GM12878 (cell line): Measurements from ENCODE around the gene PELO. TPM values are rescaled to one million over a fixed set of nuclear protein-coding genes. Genes with fewer than 3 reads are reported as not detected.

Experiments
- ATAC-seq: fragments of 200-7000 bp; cut with Tn5 transposase; 3 replicates; pipeline ENCODE4 v1.9.1; 2020; ENCODE audit warnings: mild to moderate bottlenecking, moderate library complexity
- BruUV-seq: library from RNA; stranded (reverse); fragments of 400-500 nt; replicated peaks from 2 replicates; lab custom pipeline; 2021; lab: Mats Ljungman, UMichigan
- CTCF ChIA-PET: fragments of 300-600 bp; sonication (Branson Sonifier 250); formaldehyde crosslinking; extraction: SDS; loops from one replicate; lab custom pipeline; 2021; ENCODE audit warnings: inconsistent platforms; lab: Yijun Ruan, JAX
- POLR2A ChIA-PET: fragments of 350-600 bp; formaldehyde crosslinking; extraction: SDS; loops from one replicate; lab custom pipeline; 2021; ENCODE audit warnings: inconsistent platforms; lab: Charles Lee
- RAD21 ChIA-PET: fragments of 300-600 bp; sonication (Branson Sonifier 250); formaldehyde crosslinking; loops from one replicate; lab custom pipeline; 2023; ENCODE audit warnings: antibody characterized with exemption; ENCODE audit not compliant: unreplicated experiment; lab: Charles Lee
- SMC1A ChIA-PET: fragments of 300-600 bp; sonication (Branson Sonifier 250); formaldehyde crosslinking; loops from one replicate; lab custom pipeline; 2023; ENCODE audit not compliant: unreplicated experiment, uncharacterized antibody; lab: Charles Lee
- DNase-seq: peaks from one replicate; pipeline ENCODE4 v3.0.0-alpha.2; 2011; ENCODE audit warnings: low read depth, low spot score
- FAIRE-seq: peaks from 3 replicates; lab custom pipeline; 2011; peaks lifted over from hg19 to GRCh38; lab: Jason Lieb, UNC
- H2AFZ ChIP-seq: 2 replicates; pipeline ENCODE4 v1.6.0; 2011; ENCODE audit warnings: low read depth, low read length, control low read depth; ENCODE audit not compliant: control insufficient read depth
- H3K27ac ChIP-seq: 2 replicates; pipeline ENCODE4 v1.5.1; 2011; ENCODE audit warnings: control low read depth; ENCODE audit not compliant: control insufficient read depth, insufficient read depth
- H3K27me3 ChIP-seq, 2 experiments: replicated peaks in 1 of 2; 2 replicates each; pipeline versions ENCODE4 v1.6.0 to v1.6.1; 2011; ENCODE audit warnings: low read length in 1 of 2; ENCODE audit not compliant: control insufficient read depth in 2 of 2, insufficient read depth in 2 of 2
- H3K36me3 ChIP-seq, 2 experiments: 2 replicates each; pipeline ENCODE4 v1.5.1; 2011; ENCODE audit warnings: low read length in 1 of 2; ENCODE audit not compliant: control insufficient read depth in 2 of 2, insufficient read depth in 2 of 2
- H3K4me1 ChIP-seq: 2 replicates; pipeline ENCODE4 v1.6.1; 2011; ENCODE audit warnings: mild to moderate bottlenecking, low read length, moderate library complexity, mixed read lengths; ENCODE audit not compliant: control insufficient read depth, insufficient read depth
- H3K4me2 ChIP-seq: 2 replicates; pipeline ENCODE4 v1.6.0; 2011; ENCODE audit warnings: control low read depth; ENCODE audit not compliant: control insufficient read depth, insufficient read depth
- H3K4me3 ChIP-seq: fragments of 200-600 bp; sonication (generic); 2 replicates; pipeline ENCODE4 v1.5.1; 2016
- H3K79me2 ChIP-seq: 2 replicates; pipeline ENCODE4 v1.6.0; 2011; ENCODE audit warnings: low read length; ENCODE audit not compliant: control insufficient read depth, insufficient read depth
- H3K9ac ChIP-seq: 2 replicates; pipeline ENCODE4 v1.8.0; 2011; ENCODE audit warnings: low read length, control low read depth, mixed read lengths; ENCODE audit not compliant: control insufficient read depth, insufficient read depth
- H3K9me3 ChIP-seq: replicated peaks from 3 replicates; pipeline ENCODE4 v1.5.1; 2011; ENCODE audit warnings: mild to moderate bottlenecking, low read length; ENCODE audit not compliant: control insufficient read depth, insufficient read depth
- H4K20me1 ChIP-seq: 2 replicates; pipeline ENCODE4 v1.6.0; 2011; ENCODE audit not compliant: control insufficient read depth, insufficient read depth
- CBFB ChIP-seq: IDR thresholded peaks from 2 replicates; pipeline ENCODE4 v1.6.1; 2016; ENCODE audit warnings: antibody characterized with exemption, low read depth
- CBX5 ChIP-seq: sonication (generic); IDR thresholded peaks from 2 replicates; pipeline ENCODE4 v1.6.1; 2016; ENCODE audit warnings: low read depth, moderate library complexity, mild to moderate bottlenecking, inconsistent platforms
- DPF2 ChIP-seq: fragments of 450-650 bp; IDR thresholded peaks from 2 replicates; pipeline ENCODE4 v1.6.1; 2017; ENCODE audit warnings: mild to moderate bottlenecking
- EED ChIP-seq: sonication (generic); IDR thresholded peaks from 2 replicates; pipeline ENCODE4 v1.6.1; 2016; ENCODE audit warnings: antibody characterized with exemption, low read depth
- EZH2 ChIP-seq: IDR thresholded peaks from 2 replicates; pipeline ENCODE4 v1.6.1; 2012; ENCODE audit warnings: low read depth, mild to moderate bottlenecking, control low read depth, inconsistent platforms, low read length, borderline replicate concordance; ENCODE audit not compliant: control insufficient read depth
- HDAC2 ChIP-seq: fragments of 200-600 bp; sonication (generic); IDR thresholded peaks from 2 replicates; pipeline ENCODE4 v1.6.1; 2017
- IRF4 ChIP-seq: IDR thresholded peaks from 2 replicates; pipeline ENCODE4 v1.6.1; 2011; ENCODE audit warnings: low read depth, low read length
- NFXL1 ChIP-seq: fragments of 450-650 bp; IDR thresholded peaks from 2 replicates; pipeline ENCODE4 v1.6.1; 2017; ENCODE audit warnings: antibody characterized with exemption, mild to moderate bottlenecking, borderline replicate concordance
- RCOR1 ChIP-seq: conservative IDR thresholded peaks from 2 replicates; pipeline ENCODE4 v1.6.1; 2012; ENCODE audit warnings: low read depth, low read length, improper control_type of control experiment
- RUNX3 ChIP-seq: IDR thresholded peaks from 2 replicates; pipeline ENCODE4 v1.6.1; 2012; ENCODE audit warnings: low read length, inconsistent platforms
- SIX5 ChIP-seq: IDR thresholded peaks from 2 replicates; pipeline ENCODE4 v1.6.1; 2011; ENCODE audit warnings: mild to moderate bottlenecking, low read depth, low read length, moderate library complexity; ENCODE audit not compliant: severe bottlenecking
- SMC3 ChIP-seq: IDR thresholded peaks from 2 replicates; pipeline ENCODE4 v1.6.1; 2011; ENCODE audit warnings: low read length, improper control_type of control experiment, borderline replicate concordance
- SP1 ChIP-seq: IDR thresholded peaks from one replicate; pipeline ENCODE4 v1.6.1; 2011; ENCODE audit warnings: low read depth, low read length
- SREBF1 ChIP-seq: IDR thresholded peaks from 2 replicates; pipeline ENCODE4 v1.6.1; 2012; ENCODE audit warnings: mild to moderate bottlenecking, low read length
- SRF ChIP-seq, 2 experiments: IDR thresholded peaks; 2 replicates each; pipeline ENCODE4 v1.6.1; 2011; ENCODE audit warnings: low read depth in 2 of 2, low read length in 2 of 2, mild to moderate bottlenecking in 1 of 2, moderate library complexity in 1 of 2
- STAT3 ChIP-seq: IDR thresholded peaks from 2 replicates; pipeline ENCODE4 v1.6.1; 2011; ENCODE audit warnings: low read depth, low read length, improper control_type of control experiment
- TBL1XR1 ChIP-seq: IDR thresholded peaks from 2 replicates; pipeline ENCODE4 v1.6.1; 2012; ENCODE audit warnings: low read depth, low read length, improper control_type of control experiment
- ZBTB40 ChIP-seq: fragments of 450-650 bp; IDR thresholded peaks from 2 replicates; pipeline ENCODE4 v1.6.1; 2016; ENCODE audit warnings: mild to moderate bottlenecking, moderate library complexity, borderline replicate concordance
- whole genome bisulfite sequencing: methylation state at CpG from one replicate; pipeline ENCODE4 v1.1.6; 2016; ENCODE audit warnings: low lambda C conversion rate; ENCODE audit not compliant: insufficient replicate concordance, insufficient coverage; ENCODE audit errors: missing lambda C conversion rate; 5-methylcytosine and 5-hydroxymethylcytosine counted together
- in situ Hi-C: fragments of 300-500 bp; cut with MboI; formaldehyde crosslinking; loops from 9 replicates; pipeline ENCODE4 v1.14.3; 2018; ENCODE audit warnings: mixed read lengths
- intact Hi-C: fragments of 100-400 bp; cut with micrococcal nuclease; formaldehyde crosslinking; loops from one replicate; pipeline ENCODE4 v1.14.2; 2022; ENCODE audit not compliant: unreplicated experiment
- polyA plus RNA-seq, 11 experiments: library from polyadenylated mRNA; depleted of rRNA in 4 of 11; unstranded in 6 of 11; stranded (reverse) in 5 of 11; fragments of >200 nt; fragmentation: Nextera tagmentation in 4 of 11; fragmentation: Illumina TruSeq in 1 of 11; extraction: Ambion mirVana in 4 of 11; extraction: Trizol in 1 of 11; gene quantifications; 1 replicate in 1 of 11; 2 replicates in 10 of 11; pipeline versions ENCODE4 v1.2.1 to v1.2.3, GENCODE V29; 2011 to 2016; ENCODE audit warnings: inconsistent platforms in 2 of 11, missing spikeins in 2 of 11, low read depth in 1 of 11
- total RNA-seq, 4 experiments: library from RNA; depleted of rRNA in 3 of 4; stranded (reverse); fragments of >200 nt in 3 of 4; fragmentation: Illumina TruSeq in 1 of 4; extraction: Trizol in 1 of 4; gene quantifications; 2 replicates each; pipeline versions ENCODE4 v1.2.1 to v1.2.3, GENCODE V29; 2013 to 2021

PELO gene
- total and polyA plus RNA-seq, 10 of the 15 experiments (the other 5 are each of a cell fraction or from before 2014, with no cell fraction given) = 5.6 to 11.9 (median 8.7) TPM

- H3K4me2 ChIP-seq = no peak overlapping the region
- no peaks in the 10 kb centered on the region for H3K36me3 ChIP-seq
- POLR2A ChIA-PET = no interaction called here
- RAD21 ChIA-PET = no interaction called here
- DNase-seq (no peak), FAIRE-seq (no peak), ATAC-seq (no peak)
- no peaks in the 10 kb centered on the region for H3K9me3 ChIP-seq
- H3K4me3 ChIP-seq = no peak overlapping the region
- H3K9ac ChIP-seq = no peak overlapping the region
- TF ChIP-seq ZBTB40 (0 out of 2 replicates have a peak, but pooled peaks have one; percentile 27), RUNX3 (peak; percentile 34; the same call in 1 of the 2 replicates), NFXL1 (no peak)
- SMC1A ChIA-PET = no interaction called here
- 0% methylated on average over 1 of the region's 1 CpG for WGBS
- in situ Hi-C loops = no loop called here
- no peak overlapping the region for H3K27ac ChIP-seq
- CTCF ChIA-PET = no interaction called here
- no peaks in the 10 kb centered on the region; a peak in 2 of 4 replicates for H3K27me3 ChIP-seq
- H4K20me1 ChIP-seq = no peaks in the 10 kb centered on the region
- intact Hi-C loops = no loop called here
- no peaks in the 10 kb centered on the region; the same call in 1 of the 2 replicates for H3K4me1 ChIP-seq
- no peak overlapping the region for H2AFZ ChIP-seq
- no TSS peak for BruUV-seq
- H3K79me2 ChIP-seq = no peaks in the 10 kb centered on the region
These were observed 39.1 kb upstream of the PELO start for GRCh38 chr5:52748590-52748989.

- Histone ChIP-seq H2AFZ (no peak overlapping the region), H3K9ac (no peak overlapping the region), H3K79me2 (no peaks in the 10 kb centered on the region), H3K9me3 (no peaks in the 10 kb centered on the region), H3K36me3 (no peaks in the 10 kb centered on the region), H3K4me2 (no peak overlapping the region), H4K20me1 (no peaks in the 10 kb centered on the region), H3K4me3 (no peak overlapping the region), H3K4me1 (no peaks in the 10 kb centered on the region; the same call in 1 of the 2 replicates), H3K27me3 (no peaks in the 10 kb centered on the region; a peak in 2 of 4 replicates), H3K27ac (no peak overlapping the region)
- SMC1A ChIA-PET = no interaction called here
- DNase-seq = no peak
- FAIRE-seq = no peak
- no peak for ATAC-seq
- no TSS peak for BruUV-seq
- intact Hi-C loops = no loop called here
- RAD21 ChIA-PET = no interaction called here
- in situ Hi-C loops = no loop called here
- CTCF ChIA-PET = no interaction called here
- POLR2A ChIA-PET = no interaction called here
- TF ChIP-seq DPF2 = no peak
- TF ChIP-seq EZH2 = no peak
- TF ChIP-seq SRF (IDR thresholded peaks at IDR 0.05; ENCODE audit: low read depth in 2 of 2, low read length in 2 of 2) = no peak
- no peak for TF ChIP-seq IRF4
- no peak for TF ChIP-seq STAT3
- no peak for TF ChIP-seq EED
- TF ChIP-seq TBL1XR1 = no peak
- no peak for TF ChIP-seq HDAC2
- TF ChIP-seq CBFB = no peak
- TF ChIP-seq SIX5 = no peak
- no peak for TF ChIP-seq SP1
- no peak for TF ChIP-seq RCOR1
- no peak for TF ChIP-seq SMC3
- TF ChIP-seq CBX5 = no peak
- no peak for TF ChIP-seq SREBF1
These were observed 38.0 kb upstream of the PELO start for GRCh38 chr5:52749666-52750065.
